ENCODE data around the gene EIF4G1. TPM values are rescaled to one million over a fixed set of nuclear protein-coding genes. Genes with fewer than 3 reads are reported as not detected.

Gene EIF4G1
- total RNA-seq, 1 donor from 2014 or later: 254 TPM

DNA sequence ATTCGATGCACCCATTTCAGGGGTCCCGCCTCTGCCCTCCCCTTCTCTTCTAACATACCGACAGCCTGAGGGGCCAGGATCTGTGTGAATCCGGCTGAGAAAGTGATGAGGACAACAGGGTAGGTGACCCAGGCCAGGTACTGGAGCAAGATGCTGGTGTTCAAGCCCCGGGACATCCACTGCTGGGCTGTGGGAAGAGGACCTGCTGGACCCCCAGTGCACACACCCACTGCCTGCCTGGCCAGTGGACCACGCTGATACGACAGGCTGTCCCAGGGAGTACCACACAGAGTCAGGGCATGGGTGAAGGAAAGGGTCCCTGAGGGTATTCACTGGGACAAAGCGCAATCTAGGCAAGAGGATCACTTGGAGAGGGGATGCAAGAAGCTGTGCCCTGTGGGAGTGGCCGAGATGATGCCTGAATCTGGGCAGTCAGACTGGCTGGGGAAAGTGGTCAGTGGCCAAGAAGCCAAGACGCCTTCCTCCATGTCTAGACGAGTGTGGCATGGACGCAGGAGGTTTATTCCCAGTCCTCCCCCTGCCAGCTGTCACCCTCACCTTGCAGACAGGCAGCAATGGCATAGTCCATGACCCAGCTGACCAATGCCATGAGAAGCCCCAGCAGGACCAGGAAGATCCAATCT is 43.8 kb downstream of the EIF4G1 start:
- intact Hi-C loops (cut with DNase I): no loop called here
- no peak for ATAC-seq (ENCODE audit: poor library complexity)
- DNase-seq: no peak

DNA sequence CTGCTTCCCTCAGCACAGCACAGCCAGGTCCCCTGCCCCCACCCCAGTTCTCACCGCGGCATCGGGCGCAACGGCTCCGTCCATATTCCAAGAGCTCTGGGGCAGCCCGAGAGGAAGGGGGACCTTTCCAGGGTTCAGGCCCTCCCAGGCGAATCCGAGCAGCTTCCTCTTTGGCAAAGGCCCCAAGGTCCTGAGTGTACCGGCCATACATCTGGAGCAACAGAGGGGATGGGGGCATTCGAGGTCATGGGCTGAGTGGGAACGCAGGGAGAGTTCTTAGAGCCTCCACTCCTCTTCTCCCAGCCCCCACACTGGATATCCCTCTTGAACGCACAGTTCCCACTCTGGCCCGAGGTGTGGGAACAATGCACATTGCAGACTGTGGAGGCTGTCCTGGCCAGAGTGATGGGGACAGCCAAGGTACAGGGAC is 44.5 kb downstream of the EIF4G1 start:
- DNase-seq: no peak
- no peak for ATAC-seq (ENCODE audit: poor library complexity)
- intact Hi-C loops (cut with DNase I): no loop called here

DNA sequence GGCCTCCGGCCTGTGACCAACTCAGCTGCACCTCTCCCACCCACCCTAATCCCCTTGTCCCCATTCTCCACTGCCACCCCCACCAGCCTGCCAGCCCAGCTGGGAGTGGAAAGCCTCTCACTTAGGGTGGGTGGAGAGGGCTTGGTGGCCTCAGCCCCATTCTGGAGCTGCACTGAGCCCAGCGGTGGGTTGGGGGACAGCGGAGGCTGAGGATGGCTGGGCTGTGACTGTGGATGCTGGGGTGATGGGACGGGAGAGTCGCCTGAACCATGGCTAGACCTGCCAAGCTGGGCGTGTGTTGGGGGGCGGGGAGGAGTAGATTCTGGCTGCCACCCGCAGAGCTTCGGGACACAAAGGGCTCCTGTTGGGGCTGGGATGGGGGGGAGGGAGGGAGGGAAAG is 45.2 kb downstream of the EIF4G1 start:
- no peak for DNase-seq
- ATAC-seq (ENCODE audit: poor library complexity): no peak
- intact Hi-C loops (cut with DNase I): loop anchor here (5.0 kb wide), 1 partner anchor 172 kb away; the partner anchor contains the start of gene ABCF3

DNA sequence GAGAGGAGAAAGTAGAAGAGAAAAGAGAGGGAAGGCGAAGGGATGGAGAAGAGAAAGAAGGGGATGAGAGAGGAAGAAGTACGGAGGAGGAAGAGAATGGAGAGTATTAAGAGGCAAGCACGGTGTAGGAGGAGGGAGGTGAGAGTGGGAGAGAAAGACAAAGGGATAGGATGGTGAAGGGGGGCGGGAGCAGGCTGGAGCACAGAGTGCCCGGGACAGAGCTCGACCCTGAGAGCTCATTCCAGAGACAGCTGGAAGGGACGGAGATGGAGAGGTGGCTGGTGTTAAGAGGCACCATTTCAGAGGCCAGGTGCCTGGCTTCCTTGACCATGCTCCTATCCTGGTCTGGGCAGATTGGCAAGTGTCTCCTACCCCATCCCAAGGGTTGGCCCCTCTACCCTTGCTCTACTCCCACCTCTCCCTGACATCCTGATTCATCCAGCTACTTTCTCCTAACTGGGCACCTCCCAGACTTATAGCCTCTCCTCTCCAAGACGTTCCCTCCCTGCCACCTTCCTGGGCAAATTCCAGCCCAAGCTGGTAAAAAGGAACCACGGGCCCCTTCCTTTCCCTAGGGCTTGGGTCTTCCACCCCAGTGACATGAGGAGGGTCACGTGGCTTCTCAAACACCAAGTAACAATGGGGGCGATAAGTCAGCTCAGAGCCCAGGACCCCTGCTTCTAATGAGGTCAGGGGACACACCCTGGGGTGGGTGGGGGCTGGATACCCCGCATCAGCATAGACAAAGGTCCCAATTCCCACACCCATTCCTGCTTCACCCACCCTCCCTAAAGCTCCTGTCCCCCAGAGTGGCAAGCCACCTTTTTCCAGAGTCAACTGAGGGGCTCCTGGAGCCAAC is 45.9 kb downstream of the EIF4G1 start:
- DNase-seq: no peak
- no peak for ATAC-seq (ENCODE audit: poor library complexity)
- intact Hi-C loops (cut with DNase I): loop anchor here (5.0 kb wide), 1 partner anchor 173 kb away; the partner anchor contains the start of gene ABCF3

DNA sequence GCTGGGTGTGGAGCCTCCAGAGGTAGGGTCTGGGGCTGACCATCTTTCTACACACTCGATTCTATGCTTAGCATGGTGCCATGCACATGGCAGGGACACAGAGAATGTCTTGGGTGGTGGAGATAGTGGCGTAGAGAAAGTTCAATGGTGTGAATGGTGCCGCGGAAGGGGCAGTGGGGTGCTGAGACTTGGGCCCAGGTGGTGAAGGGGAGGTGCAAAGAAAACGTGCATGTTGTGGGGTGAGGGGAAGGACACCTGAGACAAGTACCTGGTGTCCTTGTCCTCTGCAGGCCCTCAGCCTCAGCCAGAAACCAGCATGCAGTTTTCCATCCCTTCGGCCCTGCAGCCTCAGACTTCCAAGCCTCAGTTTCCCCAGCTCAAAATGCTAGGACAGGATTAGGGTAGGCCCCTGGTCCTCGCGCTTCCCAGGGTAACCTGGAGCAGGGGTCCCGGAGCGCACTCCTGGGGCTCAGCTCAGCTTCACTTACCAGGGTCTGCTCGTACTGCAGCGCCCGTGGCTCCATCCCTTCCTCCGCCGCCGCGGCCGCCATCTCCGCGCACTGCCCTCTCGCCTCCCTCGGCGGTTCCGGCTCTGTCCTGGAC is 46.6 kb downstream of the EIF4G1 start:
- DNase-seq: no peak
- intact Hi-C loops (cut with DNase I): loop anchor here (5.0 kb wide), 1 partner anchor 174 kb away; the partner anchor contains the start of gene ABCF3
- no peak for ATAC-seq (ENCODE audit: poor library complexity)

DNA sequence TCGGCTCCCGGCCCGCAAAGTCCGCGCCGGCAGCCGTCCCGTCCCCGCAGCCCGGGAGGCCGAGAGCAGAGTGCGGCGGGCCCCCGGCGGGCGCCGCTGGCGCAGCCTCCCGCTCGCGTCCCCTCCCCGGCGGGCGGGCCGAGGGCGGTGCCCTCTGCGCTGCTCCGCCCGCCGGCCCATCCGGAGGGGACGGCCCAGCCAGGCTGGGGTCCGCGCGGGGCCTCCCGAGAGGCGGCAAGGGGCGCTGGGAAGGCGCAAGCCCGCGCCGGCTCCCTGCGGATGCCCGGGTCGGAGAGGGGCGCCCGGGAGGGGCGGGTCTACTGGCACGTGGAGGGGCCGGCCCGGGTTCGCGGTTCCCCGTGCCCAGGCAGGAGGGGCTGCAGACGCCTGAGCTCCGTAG is 47.1 kb downstream of the EIF4G1 start, which contains the start of the genes CLCN2 and POLR2H:
Gene CLCN2 (minus strand): TSS at position 74 of the 400 bp plus-strand sequence. CDS start 126 bp downstream, outside the sequence.
Gene POLR2H (plus strand): TSS at position 179 of the 400 bp plus-strand sequence. CDS start 1,783 bp downstream, outside the sequence.
- ATAC-seq (ENCODE audit: poor library complexity) (peak; percentile 69), DNase-seq (peak; percentile 69)
- intact Hi-C loops (cut with DNase I): loop anchor here (5.0 kb wide), 1 partner anchor 174 kb away; the partner anchor contains the start of gene ABCF3

DNA sequence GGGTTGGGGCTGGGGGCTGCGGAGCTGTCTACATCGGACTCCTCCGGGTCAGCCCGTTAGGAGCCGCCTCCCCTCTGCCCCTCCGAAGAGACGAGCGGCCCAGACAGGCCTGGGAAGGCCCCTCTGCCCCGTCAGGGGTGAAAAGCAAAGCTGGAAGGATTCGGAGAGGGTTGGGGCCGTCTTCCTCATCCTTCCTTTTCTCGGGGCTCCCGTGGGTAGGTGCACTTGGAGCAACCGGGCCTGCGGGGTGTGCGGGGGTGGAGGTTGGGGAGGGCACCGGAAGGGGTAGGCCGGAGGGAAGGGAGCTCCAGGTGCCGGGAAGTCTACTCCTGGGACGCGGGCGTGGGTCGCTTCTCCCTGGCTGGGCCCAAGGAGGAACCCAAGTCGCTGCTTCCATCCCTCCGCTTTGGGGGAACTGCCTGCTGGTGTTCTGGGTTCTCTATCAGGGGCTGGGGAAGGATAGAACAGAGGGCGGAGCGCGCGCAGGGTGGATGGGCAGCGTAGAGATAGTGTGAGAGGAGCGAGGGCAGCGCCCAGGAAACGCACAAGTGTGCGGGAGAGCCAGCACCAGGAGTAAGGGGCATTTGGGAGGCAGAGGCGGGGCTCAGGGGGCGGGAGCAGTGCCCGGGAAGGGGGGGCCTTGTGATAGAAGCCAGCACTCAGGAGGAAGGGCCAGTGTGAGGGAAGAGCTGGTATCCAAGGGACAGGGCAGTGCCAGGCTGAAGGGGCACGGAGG is 47.7 kb downstream of the EIF4G1 start:
- peak; percentile 51 for ATAC-seq (ENCODE audit: poor library complexity)
- intact Hi-C loops (cut with DNase I): loop anchor here (5.0 kb wide), 1 partner anchor 175 kb away; the partner anchor contains the start of gene ABCF3
- DNase-seq: peak; percentile 81

DNA sequence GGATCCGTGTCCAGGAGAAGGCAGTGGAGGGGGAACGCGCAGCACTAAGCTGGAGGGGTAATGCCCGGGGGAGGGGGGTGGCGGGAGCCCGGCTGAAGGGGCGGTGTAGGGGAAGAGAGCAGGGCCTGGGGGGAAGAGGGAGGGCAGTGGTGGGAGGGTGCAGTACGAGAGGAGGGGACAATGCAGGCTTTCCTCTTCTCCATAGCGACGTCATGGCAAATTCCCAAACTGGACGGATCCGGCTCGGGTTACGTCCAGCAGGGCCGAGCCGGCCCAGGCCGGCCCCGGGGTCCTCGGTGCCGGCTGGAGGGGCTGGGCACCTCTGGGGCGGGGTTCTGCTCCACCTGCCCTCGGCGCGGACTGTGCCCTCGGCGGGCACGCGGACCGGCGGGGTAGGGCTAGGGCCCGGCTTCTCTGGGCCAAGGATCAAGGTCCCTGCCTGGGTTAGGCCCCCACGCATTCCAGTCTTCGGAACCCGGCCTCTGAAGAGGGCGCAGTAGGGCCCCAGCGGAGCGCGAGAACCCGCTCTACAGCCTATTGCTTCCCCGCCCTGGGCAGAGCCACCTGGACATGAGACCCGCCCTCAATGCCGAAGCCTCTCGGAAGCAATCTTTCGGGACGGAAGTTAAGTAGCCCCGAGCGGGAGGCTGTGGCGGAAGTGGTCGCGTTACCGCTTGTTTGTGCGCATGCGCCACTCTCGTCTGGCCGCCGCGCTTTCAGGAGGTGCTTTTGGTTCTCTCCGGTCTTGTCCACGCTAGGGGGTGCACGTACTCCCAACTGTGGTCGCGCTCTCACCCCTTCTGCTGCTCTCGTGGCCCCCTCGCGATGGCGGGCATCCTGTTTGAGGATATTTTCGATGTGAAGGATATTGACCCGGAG is 48.5 kb downstream of the EIF4G1 start:
- DNase-seq (peak; percentile 97), ATAC-seq (ENCODE audit: poor library complexity) (peak; percentile 86)
- intact Hi-C loops (cut with DNase I): loop anchor here (5.0 kb wide), 1 partner anchor 176 kb away; the partner anchor contains the start of gene ABCF3

DNA sequence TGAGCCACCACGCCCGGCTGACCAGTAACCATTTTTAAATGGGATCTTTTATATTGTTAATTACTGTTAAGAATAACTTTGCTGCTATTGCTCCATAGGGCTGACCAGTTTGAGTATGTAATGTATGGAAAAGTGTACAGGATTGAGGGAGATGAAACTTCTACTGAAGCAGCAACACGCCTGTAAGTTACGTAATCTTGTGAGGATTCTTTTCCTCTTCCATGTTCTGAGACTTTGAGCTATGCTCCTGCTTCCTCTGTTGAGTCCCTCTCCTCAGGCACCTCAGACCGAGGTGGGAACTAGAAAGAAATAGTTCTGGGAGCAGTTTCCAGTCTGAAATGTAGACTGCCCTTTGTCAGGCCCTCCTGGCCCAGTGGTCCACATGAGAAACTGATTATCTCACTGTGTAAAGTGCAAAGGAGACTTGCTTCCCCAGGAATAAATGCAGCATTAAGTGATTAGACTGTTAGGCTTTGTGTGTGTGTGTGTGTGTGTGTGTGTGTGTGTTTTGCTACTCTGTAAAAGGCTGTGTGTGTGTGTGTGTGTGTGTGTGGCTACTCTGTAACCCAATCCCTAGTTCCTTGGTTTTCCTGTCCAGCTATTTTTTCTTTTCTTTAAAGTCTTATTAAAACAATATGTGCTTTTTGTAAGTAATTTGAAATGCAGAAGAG is 52.3 kb downstream of the EIF4G1 start:
- DNase-seq: no peak
- intact Hi-C loops (cut with DNase I): no loop called here

DNA sequence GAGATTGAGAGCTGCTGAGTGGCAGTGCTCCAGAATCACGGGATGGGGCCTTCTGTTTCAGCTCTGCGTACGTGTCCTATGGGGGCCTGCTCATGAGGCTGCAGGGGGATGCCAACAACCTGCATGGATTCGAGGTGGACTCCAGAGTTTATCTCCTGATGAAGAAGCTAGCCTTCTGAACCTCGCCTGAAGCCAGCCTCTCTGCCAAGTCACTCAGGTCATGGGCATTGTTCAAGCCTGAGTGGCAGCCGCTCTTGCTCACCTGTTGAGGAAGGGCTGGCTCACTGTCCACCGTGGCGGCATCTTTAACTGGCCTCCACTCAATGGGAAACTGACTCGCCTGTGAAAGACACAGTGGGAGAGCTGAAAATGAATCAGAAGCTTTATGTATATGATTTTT is 53.7 kb downstream of the EIF4G1 start:
- intact Hi-C loops (cut with DNase I): no loop called here
- no peak for ATAC-seq (ENCODE audit: poor library complexity)
- DNase-seq: no peak

More for the DNA sequence above, 52.3 kb downstream of the EIF4G1 start:
- ATAC-seq (ENCODE audit: poor library complexity): no peak

DNA sequence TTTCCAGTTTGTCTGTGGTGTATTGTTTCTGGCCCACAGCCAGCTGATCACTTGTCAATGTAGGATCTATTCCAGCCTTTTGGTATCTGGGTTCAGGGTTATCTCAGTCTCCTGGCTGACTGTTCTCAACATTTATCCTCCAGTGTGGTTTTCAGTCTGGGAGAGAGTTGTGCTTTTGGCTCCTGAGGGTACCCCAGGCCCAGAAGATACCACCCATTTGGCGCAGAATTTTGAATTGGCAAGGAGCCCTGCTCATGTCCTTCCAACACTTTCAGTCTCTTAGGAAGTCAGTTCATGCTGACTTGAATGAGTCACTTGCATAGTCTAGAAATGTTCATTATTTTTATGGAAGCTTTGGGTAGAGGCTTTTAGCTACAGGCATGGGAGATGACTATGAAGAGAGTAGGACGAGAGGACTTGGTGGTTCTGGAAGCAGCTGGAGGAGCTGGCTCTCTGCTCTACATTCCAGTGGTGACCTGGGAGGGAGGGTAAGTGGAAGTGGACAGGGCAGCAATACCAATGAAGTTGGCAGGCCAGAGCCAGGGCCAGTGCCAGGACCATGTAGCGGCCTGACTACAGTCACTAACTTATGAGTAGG is 54.3 kb downstream of the EIF4G1 start:
- ATAC-seq (ENCODE audit: poor library complexity) (peak; percentile 46), DNase-seq (peak; percentile 67)
- intact Hi-C loops (cut with DNase I): no loop called here

DNA sequence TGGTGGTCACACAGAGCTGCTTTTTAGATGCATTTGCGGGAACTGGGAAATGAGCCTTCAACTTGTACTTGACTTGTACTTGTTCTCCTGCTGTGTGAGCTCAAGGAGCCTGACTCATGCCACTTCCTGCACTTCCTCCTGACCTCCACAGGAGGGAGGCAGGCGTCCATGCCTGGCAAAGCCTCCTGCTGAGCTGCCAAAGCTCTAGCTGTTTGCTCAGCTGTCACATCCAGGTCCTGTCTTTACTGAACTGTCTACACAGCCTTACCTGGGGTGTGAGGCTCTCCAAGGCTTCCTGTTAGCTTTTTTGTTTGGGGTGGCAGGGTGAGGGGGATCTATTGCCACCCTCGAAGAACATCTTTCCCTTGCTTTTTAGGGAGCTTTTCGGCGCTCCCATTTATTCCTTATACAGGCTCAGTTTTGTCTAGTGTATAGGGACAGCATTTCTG is 57.2 kb downstream of the EIF4G1 start:
- ATAC-seq (ENCODE audit: poor library complexity) (peak; percentile 92), DNase-seq (peak; percentile 80)
- intact Hi-C loops (cut with DNase I): loop anchor here (2.0 to 5.0 kb wide), 2 partner anchors 141 to 171 kb away; no protein-coding TSS in a partner anchor

DNA sequence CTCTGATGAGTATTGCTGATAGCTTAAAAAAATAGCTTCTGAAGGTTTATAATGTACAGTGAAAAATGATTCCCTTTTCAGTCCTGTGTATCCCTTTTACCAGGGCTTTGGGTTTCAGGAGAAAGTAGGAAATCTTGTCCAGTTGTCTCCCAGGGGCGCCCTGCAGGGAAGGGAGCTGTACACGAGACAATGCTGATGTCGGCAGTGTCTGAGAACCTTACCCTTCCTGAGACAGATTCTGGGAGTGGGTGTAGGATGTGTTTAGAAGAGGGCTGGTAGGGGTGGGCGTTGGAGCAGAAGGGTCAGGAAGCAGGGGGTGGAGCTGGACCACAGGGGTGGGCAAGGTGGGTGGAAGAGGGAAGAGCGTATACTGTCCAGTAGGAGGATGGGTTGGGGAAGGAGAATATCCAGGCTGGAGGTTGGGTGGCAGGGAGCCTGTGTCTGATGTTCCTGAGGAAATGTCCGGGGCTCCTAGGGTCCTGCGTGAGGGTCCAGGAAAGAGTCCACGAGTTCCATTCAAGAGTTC is 58.0 kb downstream of the EIF4G1 start:
- intact Hi-C loops (cut with DNase I): loop anchor here (5.0 kb wide), 1 partner anchor 140 kb away; no protein-coding TSS in a partner anchor
- ATAC-seq (ENCODE audit: poor library complexity): no peak
- no peak for DNase-seq

DNA sequence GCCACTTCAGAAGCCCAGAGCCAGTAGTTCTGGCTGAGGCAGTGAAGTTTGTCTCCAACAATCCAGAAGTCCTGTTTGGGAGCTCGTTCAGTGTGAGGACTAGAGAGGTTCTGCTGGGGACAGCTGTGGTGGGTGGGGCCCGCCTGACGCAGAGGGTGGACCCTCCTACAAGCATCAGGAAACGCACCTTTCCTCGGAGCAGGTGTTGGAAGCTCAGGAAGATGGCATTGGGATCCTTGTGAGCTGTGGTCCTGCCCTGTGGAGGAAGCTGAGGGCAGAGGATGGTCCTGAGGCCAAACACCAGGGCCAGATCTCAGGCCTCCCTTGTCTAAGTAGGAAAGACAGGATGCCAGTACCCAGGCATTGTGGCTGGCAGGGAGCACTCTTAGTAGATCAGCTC is 58.5 kb downstream of the EIF4G1 start:
- intact Hi-C loops (cut with DNase I): loop anchor here (5.0 kb wide), 1 partner anchor 139 kb away; no protein-coding TSS in a partner anchor
- DNase-seq (no peak), ATAC-seq (ENCODE audit: poor library complexity) (no peak)

DNA sequence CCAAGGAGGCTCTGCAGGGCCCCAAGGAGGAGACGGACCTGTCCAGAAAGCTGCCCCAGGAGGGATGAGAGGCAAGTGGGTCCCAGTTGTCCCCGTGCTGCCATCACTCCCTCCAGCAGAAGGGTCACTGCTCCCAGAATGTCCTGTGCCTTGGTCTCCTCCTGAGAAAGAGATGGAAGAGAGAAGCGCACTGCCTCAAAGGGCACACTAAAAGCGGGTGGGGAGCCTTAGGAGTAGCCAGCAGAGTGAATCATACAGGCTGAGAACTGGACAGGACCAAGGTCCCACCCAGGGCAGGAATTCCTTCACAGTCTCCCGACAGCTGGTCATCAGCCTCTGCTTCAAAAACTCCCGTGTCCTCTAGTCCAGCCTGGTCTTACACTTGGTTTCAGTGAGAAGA is 59.0 kb downstream of the EIF4G1 start:
- peak; percentile 28 for ATAC-seq (ENCODE audit: poor library complexity)
- intact Hi-C loops (cut with DNase I): loop anchor here (5.0 kb wide), 1 partner anchor 139 kb away; no protein-coding TSS in a partner anchor
- no peak for DNase-seq
